SK-N-SH treated with all-trans-retinoic acid at 6 μM for 48 hours (cell line): Measurements from ENCODE around the gene OBSCN.

Experiments used
- ATAC-seq: fragments of 200-7000 bp; cut with Tn5 transposase; 3 replicates; pipeline ENCODE4 v1.9.1; 2020; ENCODE audit warnings: mild to moderate bottlenecking, moderate library complexity
- ARNTL ChIP-seq: fragments of 450-650 bp; formaldehyde crosslinking; IDR thresholded peaks from 2 replicates; pipeline ENCODE4 v1.5.0; 2020; ENCODE audit warnings: low read depth, mild to moderate bottlenecking, moderate library complexity, borderline replicate concordance
- BACH2 ChIP-seq: fragments of 250-450 bp; sonication (Bioruptor Pico); IDR thresholded peaks from 2 replicates; pipeline ENCODE4 v1.9.0; 2021; ENCODE audit warnings: mild to moderate bottlenecking, borderline replicate concordance
- CREB5 ChIP-seq: fragments of 250-450 bp; sonication (Bioruptor Pico); IDR thresholded peaks from 2 replicates; pipeline ENCODE4 v1.5.1; 2020; ENCODE audit warnings: low read depth, mild to moderate bottlenecking, moderate library complexity
- CSDC2 ChIP-seq: fragments of 250-450 bp; sonication (Bioruptor Pico); IDR thresholded peaks from 2 replicates; pipeline ENCODE4 v1.5.0; 2020; ENCODE audit warnings: mild to moderate bottlenecking, moderate library complexity
- CSRNP3 ChIP-seq: fragments of 250-450 bp; sonication (Bioruptor Pico); IDR thresholded peaks from 2 replicates; pipeline ENCODE4 v1.5.1; 2021; ENCODE audit warnings: mild to moderate bottlenecking, moderate library complexity
- ESRRG ChIP-seq: fragments of 250-450 bp; sonication (Bioruptor Pico); IDR thresholded peaks from 2 replicates; pipeline ENCODE4 v1.6.1; 2021; ENCODE audit warnings: mild to moderate bottlenecking
- GLIS3 ChIP-seq: fragments of 250-450 bp; sonication (Bioruptor Pico); IDR thresholded peaks from 2 replicates; pipeline ENCODE4 v1.5.0; 2020; ENCODE audit warnings: mild to moderate bottlenecking, moderate library complexity
- ISL1 ChIP-seq: fragments of 250-450 bp; sonication (Bioruptor Pico); IDR thresholded peaks from 2 replicates; pipeline ENCODE4 v2.1.2; 2022; ENCODE audit warnings: mild to moderate bottlenecking, moderate library complexity
- PATZ1 ChIP-seq: fragments of 250-450 bp; sonication (Bioruptor Pico); IDR thresholded peaks from 2 replicates; pipeline ENCODE4 v1.8.0; 2020; ENCODE audit warnings: mild to moderate bottlenecking, moderate library complexity, borderline replicate concordance
- POU6F1 ChIP-seq: fragments of 250-450 bp; sonication (Bioruptor Pico); IDR thresholded peaks from 2 replicates; pipeline ENCODE4 v1.8.0; 2021; ENCODE audit warnings: low read depth, mild to moderate bottlenecking, moderate library complexity, borderline replicate concordance
- PPARA ChIP-seq: fragments of 250-450 bp; sonication (Bioruptor Pico); IDR thresholded peaks from 2 replicates; pipeline ENCODE4 v1.5.0; 2020; ENCODE audit warnings: mild to moderate bottlenecking, borderline replicate concordance
- SNAI2 ChIP-seq: fragments of 250-450 bp; sonication (Bioruptor Pico); IDR thresholded peaks from 2 replicates; pipeline ENCODE4 v1.5.0; 2020; ENCODE audit warnings: mild to moderate bottlenecking, moderate library complexity
- TCF4 ChIP-seq: fragments of 250-450 bp; sonication (Bioruptor Pico); IDR thresholded peaks from 2 replicates; pipeline ENCODE4 v1.8.0; 2021; ENCODE audit warnings: mild to moderate bottlenecking, moderate library complexity, borderline replicate concordance
- ZC3H10 ChIP-seq: fragments of 250-450 bp; sonication (Bioruptor Pico); IDR thresholded peaks from 2 replicates; pipeline ENCODE4 v1.5.1; 2021; ENCODE audit warnings: mild to moderate bottlenecking, moderate library complexity
- ZFP3 ChIP-seq: fragments of 250-450 bp; sonication (Bioruptor Pico); IDR thresholded peaks from 2 replicates; pipeline ENCODE4 v1.5.0; 2020; ENCODE audit warnings: mild to moderate bottlenecking, moderate library complexity
- ZFP30 ChIP-seq: fragments of 450-650 bp; formaldehyde crosslinking; IDR thresholded peaks from 2 replicates; pipeline ENCODE4 v1.5.0; 2022; ENCODE audit warnings: mild to moderate bottlenecking, moderate library complexity
- ZNF565 ChIP-seq: fragments of 450-650 bp; formaldehyde crosslinking; conservative IDR thresholded peaks from 2 replicates; pipeline ENCODE4 v1.5.0; 2020; ENCODE audit warnings: low read depth, mild to moderate bottlenecking, moderate library complexity
- ZNF70 ChIP-seq: fragments of 450-650 bp; formaldehyde crosslinking; IDR thresholded peaks from 2 replicates; pipeline ENCODE4 v1.5.0; 2020; ENCODE audit warnings: mild to moderate bottlenecking, moderate library complexity
- ZNF8 ChIP-seq: fragments of 450-650 bp; formaldehyde crosslinking; IDR thresholded peaks from 2 replicates; pipeline ENCODE4 v1.5.0; 2020; ENCODE audit warnings: mild to moderate bottlenecking, moderate library complexity

Gene OBSCN

GRCh38 chr1:228280961-228281591, 73.2 kb downstream of the OBSCN start (continued):
- TF ChIP-seq PATZ1 (CRISPR knock-in tag) (no peak), CSRNP3 (no peak), TCF4 (no peak), CSDC2 (CRISPR knock-in tag) (no peak), BACH2 (no peak), ZNF8 (CRISPR knock-in tag) (no peak)

GRCh38 chr1:228281631-228282328, 73.9 kb downstream of the OBSCN start:
- ATAC-seq: no peak
- TF ChIP-seq ZNF70: no peak
- TF ChIP-seq ESRRG (CRISPR knock-in tag): no peak
- no peak for TF ChIP-seq POU6F1 (CRISPR knock-in tag)
- TF ChIP-seq SNAI2 (CRISPR knock-in tag): no peak
- TF ChIP-seq CSDC2 (CRISPR knock-in tag): no peak
- no peak for TF ChIP-seq BACH2
- no peak for TF ChIP-seq ZFP30 (CRISPR knock-in tag)
- TF ChIP-seq CREB5: no peak
- TF ChIP-seq CSRNP3: no peak
- TF ChIP-seq PPARA (CRISPR knock-in tag): no peak
- no peak for TF ChIP-seq GLIS3 (CRISPR knock-in tag)
- no peak for TF ChIP-seq ZFP3 (CRISPR knock-in tag)
- TF ChIP-seq ZNF8 (CRISPR knock-in tag): no peak
- no peak for TF ChIP-seq ARNTL
- no peak for TF ChIP-seq ZC3H10
- no peak for TF ChIP-seq ZNF565
- no peak for TF ChIP-seq ISL1 (CRISPR knock-in tag)

GRCh38 chr1:228282329-228283042, 74.6 kb downstream of the OBSCN start:
- ATAC-seq: no peak
- TF ChIP-seq ARNTL (no peak), ZC3H10 (no peak), ZFP30 (CRISPR knock-in tag) (no peak), TCF4 (no peak), ZNF8 (CRISPR knock-in tag) (no peak), ISL1 (CRISPR knock-in tag) (no peak), PATZ1 (CRISPR knock-in tag) (no peak)
